Measurements from ENCODE around the gene SPOCD1. TPM values are rescaled to one million over a fixed set of nuclear protein-coding genes. Genes with fewer than 3 reads are reported as not detected.
A peak's percentile ranks its signal among the peaks of the same experiment; 100 is the strongest.

Gene SPOCD1
- total and polyA plus RNA-seq, 2 experiments from 2014 or later: 0.73 to 1.3 TPM

GRCh38 chr1:31798433-31799195 is 17.2 kb downstream of the SPOCD1 start:
- TF ChIP-seq REST (IDR thresholded peaks at IDR 0.05; ENCODE audit: unreplicated experiment) (no peak), NANOG (IDR thresholded peaks at IDR 0.05; ENCODE audit: borderline replicate concordance) (no peak), ZNF462 (CRISPR knock-in tag; IDR thresholded peaks at IDR 0.05) (no peak), STAT1 (IDR thresholded peaks at IDR 0.05; ENCODE audit: unreplicated experiment) (no peak), JUNB (IDR thresholded peaks at IDR 0.05; ENCODE audit: unreplicated experiment) (no peak), ETS1 (IDR thresholded peaks at IDR 0.05) (no peak), EZH2 (IDR thresholded peaks at IDR 0.05; ENCODE audit: low read depth, unreplicated experiment) (no peak), EZH2phosphoT487 (IDR thresholded peaks at IDR 0.05; ENCODE audit: unreplicated experiment) (no peak), CTCF (conservative IDR thresholded peaks at IDR 0.05; ENCODE audit: low read depth in 2 of 2) (no peak), CREB1 (CRISPR knock-in tag; IDR thresholded peaks at IDR 0.05; ENCODE audit: low read depth) (no peak), POLR2AphosphoS5 (IDR thresholded peaks at IDR 0.05; ENCODE audit: low read depth) (no peak)
- Histone ChIP-seq H3K4me1 (ENCODE audit: insufficient read depth) (peaks cover 3% of the 10 kb centered on the region; the same call in 1 of the 2 replicates), H3K36me3 (ENCODE audit: insufficient read depth) (no peaks in the 10 kb centered on the region), H3F3A (replicated peaks; ENCODE audit: low read depth) (no peaks in the 10 kb centered on the region), H4K20me1 (replicated peaks; ENCODE audit: insufficient read depth) (no peaks in the 10 kb centered on the region), H3K4me2 (peak overlapping the region; percentile 32; the same call in 1 of the 2 replicates), H3K27ac (ENCODE audit: low read depth) (no peak overlapping the region), H2AFZ (peak overlapping the region; percentile 56; the same call in 1 of the 2 replicates), H3K4me3 (no peak overlapping the region), H3K27me3 (ENCODE audit: insufficient read depth) (no peaks in the 10 kb centered on the region), H3K9me2 (ENCODE audit: insufficient read depth) (no peaks in the 10 kb centered on the region), H3K79me2 (replicated peaks; ENCODE audit: insufficient read depth) (no peaks in the 10 kb centered on the region)
- Mint-ChIP-seq H3K36me3 (ENCODE audit: low read depth) (no peaks in the 10 kb centered on the region), H3K27me3 (ENCODE audit: insufficient read depth, low read depth, poor library complexity) (peaks cover 10% of the 10 kb centered on the region), H3K27ac (no peak overlapping the region), H3K4me1 (peaks cover 34% of the 10 kb centered on the region), H3K9me3 (no peaks in the 10 kb centered on the region), H3K4me3 (no peak overlapping the region)
- DNase-seq (ENCODE audit: low spot score) (no peak), ATAC-seq (peak; percentile 17)

Measured in GM23338 (cell line).